ENCODE data around the gene NEB. TPM values are rescaled to one million over a fixed set of nuclear protein-coding genes. Genes with fewer than 3 reads are reported as not detected.

Gene NEB
- total RNA-seq, 1 donor from 2014 or later = 5.0 TPM

DNA sequence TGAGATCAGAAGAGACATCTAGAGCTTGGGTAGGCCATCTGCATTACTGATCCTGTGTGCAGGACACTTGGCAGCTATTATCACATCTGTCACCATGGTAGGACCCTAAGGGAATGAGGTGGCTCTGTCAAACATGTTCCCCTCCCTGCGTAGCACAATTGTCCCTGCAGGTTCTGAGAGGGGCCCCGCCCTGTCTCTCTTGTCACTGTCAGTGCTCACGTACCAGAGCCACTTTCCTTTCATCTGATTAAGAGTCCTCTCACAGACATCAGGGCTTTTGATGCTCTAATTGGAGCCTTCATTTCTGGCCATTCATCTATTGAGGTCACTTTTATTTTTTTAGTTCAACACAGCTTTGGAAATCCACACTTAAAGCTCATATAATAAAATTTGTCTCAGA lies 38.5 kb downstream of the NEB start:
- DNase-seq (ENCODE audit: extremely low spot score, unreplicated experiment) = no peak
- peaks cover 4% of the 10 kb centered on the region for H3K27me3 Mint-ChIP-seq
- TF ChIP-seq, protein P1, sequence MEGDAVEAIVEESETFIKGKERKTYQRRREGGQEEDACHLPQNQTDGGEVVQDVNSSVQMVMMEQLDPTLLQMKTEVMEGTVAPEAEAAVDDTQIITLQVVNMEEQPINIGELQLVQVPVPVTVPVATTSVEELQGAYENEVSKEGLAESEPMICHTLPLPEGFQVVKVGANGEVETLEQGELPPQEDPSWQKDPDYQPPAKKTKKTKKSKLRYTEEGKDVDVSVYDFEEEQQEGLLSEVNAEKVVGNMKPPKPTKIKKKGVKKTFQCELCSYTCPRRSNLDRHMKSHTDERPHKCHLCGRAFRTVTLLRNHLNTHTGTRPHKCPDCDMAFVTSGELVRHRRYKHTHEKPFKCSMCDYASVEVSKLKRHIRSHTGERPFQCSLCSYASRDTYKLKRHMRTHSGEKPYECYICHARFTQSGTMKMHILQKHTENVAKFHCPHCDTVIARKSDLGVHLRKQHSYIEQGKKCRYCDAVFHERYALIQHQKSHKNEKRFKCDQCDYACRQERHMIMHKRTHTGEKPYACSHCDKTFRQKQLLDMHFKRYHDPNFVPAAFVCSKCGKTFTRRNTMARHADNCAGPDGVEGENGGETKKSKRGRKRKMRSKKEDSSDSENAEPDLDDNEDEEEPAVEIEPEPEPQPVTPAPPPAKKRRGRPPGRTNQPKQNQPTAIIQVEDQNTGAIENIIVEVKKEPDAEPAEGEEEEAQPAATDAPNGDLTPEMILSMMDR (conservative IDR thresholded peaks at IDR 0.05) = no peak
- H3K36me3 Mint-ChIP-seq = no peaks in the 10 kb centered on the region
- H3K4me3 Mint-ChIP-seq = no peak overlapping the region
- H3K4me1 Mint-ChIP-seq (ENCODE audit: unreplicated experiment) = no peaks in the 10 kb centered on the region
- no peak overlapping the region for H3K27ac Mint-ChIP-seq
- no peaks in the 10 kb centered on the region for H3K9me3 Mint-ChIP-seq

DNA sequence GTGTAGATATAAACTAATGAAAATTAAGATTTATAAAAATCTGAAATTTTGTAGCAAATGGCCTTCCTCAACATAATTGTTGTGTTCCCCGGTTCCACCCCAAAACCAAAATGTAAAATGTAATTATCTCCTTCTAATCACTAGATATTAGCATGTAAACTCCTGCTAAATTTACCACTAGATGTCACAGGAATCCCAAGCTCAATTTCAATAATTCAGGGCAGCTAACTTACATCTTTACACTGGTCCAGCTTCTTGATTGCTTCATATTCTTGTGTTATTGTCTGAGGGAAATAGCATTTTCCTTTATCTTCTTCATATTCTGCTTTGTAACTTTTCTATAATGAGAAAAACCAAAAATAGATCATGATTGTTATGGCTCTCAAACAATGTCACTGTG lies 42.6 kb downstream of the NEB start:
- Mint-ChIP-seq H3K36me3 (no peaks in the 10 kb centered on the region), H3K27me3 (peaks cover 7% of the 10 kb centered on the region), H3K27ac (no peak overlapping the region), H3K4me1 (ENCODE audit: unreplicated experiment) (no peaks in the 10 kb centered on the region), H3K4me3 (no peak overlapping the region), H3K9me3 (no peaks in the 10 kb centered on the region)
- no peak for DNase-seq (ENCODE audit: extremely low spot score, unreplicated experiment)
- TF ChIP-seq, protein P1 (conservative IDR thresholded peaks at IDR 0.05) = no peak

DNA sequence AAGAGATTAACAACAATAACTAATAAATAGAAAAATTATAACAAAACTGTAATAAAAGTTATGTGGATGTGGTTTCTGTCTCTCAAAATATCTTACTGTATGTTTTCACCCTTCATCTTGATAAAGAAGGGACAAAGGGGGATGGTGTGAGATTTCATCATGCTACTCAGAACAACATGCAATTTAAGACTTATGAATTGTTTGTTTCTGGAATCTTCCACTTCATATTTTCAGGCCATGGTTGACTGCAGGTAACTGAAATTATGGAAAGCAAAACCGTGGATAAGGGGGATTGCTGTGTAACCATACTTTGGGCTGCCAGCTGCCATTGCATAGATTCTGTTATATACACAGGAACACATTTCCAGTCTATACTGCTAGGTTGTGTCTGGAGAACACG lies 45.6 kb downstream of the NEB start:
- no peak overlapping the region for H3K4me3 Mint-ChIP-seq
- DNase-seq (ENCODE audit: extremely low spot score, unreplicated experiment) = no peak
- H3K27me3 Mint-ChIP-seq = peaks cover 7% of the 10 kb centered on the region
- H3K9me3 Mint-ChIP-seq = no peaks in the 10 kb centered on the region
- H3K27ac Mint-ChIP-seq = no peak overlapping the region
- H3K4me1 Mint-ChIP-seq (ENCODE audit: unreplicated experiment) = no peaks in the 10 kb centered on the region
- TF ChIP-seq, protein P1 (conservative IDR thresholded peaks at IDR 0.05) = no peak
- H3K36me3 Mint-ChIP-seq = no peaks in the 10 kb centered on the region

DNA sequence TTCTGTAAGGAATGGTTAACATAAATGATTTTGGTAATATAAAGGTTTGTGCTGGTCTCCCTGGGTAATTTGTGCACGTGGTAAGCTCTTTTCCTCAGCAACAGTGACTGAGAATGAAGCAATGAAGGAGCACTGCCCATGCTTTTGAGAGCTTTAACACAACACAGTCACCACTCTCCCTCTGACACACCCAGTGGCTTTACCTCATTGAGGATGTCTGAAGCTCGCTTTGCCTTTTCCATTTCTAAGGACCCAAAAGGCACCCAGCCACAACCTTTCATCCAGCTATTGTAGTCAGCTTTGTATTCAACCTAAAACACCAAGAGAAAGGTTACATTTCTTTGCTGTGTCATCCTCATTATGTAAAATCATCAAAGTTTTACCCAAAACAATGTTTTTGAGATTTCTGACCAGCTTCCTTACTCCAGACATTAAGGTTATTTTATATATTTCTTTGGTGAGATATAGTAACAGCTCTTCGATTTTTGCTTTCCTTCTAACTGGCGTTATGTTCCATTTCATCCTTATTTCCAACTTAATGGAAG lies 51.7 kb downstream of the NEB start:
- H3K4me1 Mint-ChIP-seq (ENCODE audit: unreplicated experiment) = no peaks in the 10 kb centered on the region
- no peak overlapping the region for H3K4me3 Mint-ChIP-seq
- TF ChIP-seq, protein P1 (conservative IDR thresholded peaks at IDR 0.05) = no peak
- H3K36me3 Mint-ChIP-seq = no peaks in the 10 kb centered on the region
- peaks cover 10% of the 10 kb centered on the region for H3K27me3 Mint-ChIP-seq
- H3K9me3 Mint-ChIP-seq = no peaks in the 10 kb centered on the region
- no peak overlapping the region for H3K27ac Mint-ChIP-seq
- DNase-seq (ENCODE audit: extremely low spot score, unreplicated experiment) = no peak

DNA sequence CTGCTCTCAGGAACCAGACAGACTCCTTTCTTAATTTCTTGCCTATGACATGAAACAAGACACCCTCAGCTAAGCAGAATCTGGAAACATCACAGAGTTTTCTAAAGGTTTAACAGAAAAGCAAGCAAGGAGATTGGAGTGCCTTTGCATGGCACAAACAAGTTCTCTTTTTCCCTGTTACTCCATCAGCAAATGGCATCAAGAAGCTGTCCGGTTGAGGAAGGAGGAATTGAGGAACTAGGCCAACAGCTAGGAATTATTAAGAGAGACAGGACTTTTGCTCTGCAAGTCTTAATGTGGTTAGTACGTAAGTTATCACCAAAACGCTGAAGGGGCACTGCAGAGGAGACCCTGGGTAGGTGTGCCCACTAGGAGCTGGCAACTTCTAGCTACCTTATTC lies 53.2 kb downstream of the NEB start:
- TF ChIP-seq, protein P1 (conservative IDR thresholded peaks at IDR 0.05) = no peak
- Mint-ChIP-seq H3K4me3 (no peak overlapping the region), H3K4me1 (ENCODE audit: unreplicated experiment) (no peaks in the 10 kb centered on the region), H3K36me3 (no peaks in the 10 kb centered on the region), H3K27ac (no peak overlapping the region), H3K27me3 (peaks cover 20% of the 10 kb centered on the region), H3K9me3 (no peaks in the 10 kb centered on the region)
- DNase-seq (ENCODE audit: extremely low spot score, unreplicated experiment) = no peak

DNA sequence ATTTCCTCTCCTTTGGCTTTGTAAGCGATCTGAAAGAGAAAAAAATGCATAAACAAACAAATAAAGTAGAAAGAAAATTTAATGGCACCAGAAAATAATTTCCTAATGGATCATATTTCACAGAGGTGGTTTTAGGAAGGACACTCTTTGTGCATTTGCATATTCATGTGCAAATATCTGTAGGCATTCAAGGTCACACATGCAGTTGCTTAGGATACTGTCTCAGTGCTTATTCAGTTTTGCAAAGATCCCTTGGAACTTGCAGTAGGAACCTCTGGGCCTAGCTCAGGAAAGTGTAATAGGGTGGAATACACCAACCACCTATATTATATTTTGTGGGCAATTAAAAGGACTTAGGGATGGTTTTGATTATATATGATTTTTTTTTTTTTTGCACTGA lies 54.3 kb downstream of the NEB start:
- no peaks in the 10 kb centered on the region for H3K36me3 Mint-ChIP-seq
- no peak for DNase-seq (ENCODE audit: extremely low spot score, unreplicated experiment)
- no peaks in the 10 kb centered on the region for H3K4me1 Mint-ChIP-seq (ENCODE audit: unreplicated experiment)
- H3K9me3 Mint-ChIP-seq = no peaks in the 10 kb centered on the region
- H3K27ac Mint-ChIP-seq = no peak overlapping the region
- no peak overlapping the region for H3K4me3 Mint-ChIP-seq
- peaks cover 20% of the 10 kb centered on the region for H3K27me3 Mint-ChIP-seq
- TF ChIP-seq, protein P1 (conservative IDR thresholded peaks at IDR 0.05) = no peak

All from type B pancreatic cell (in vitro differentiated cells).